Tibial artery (tissue), 4 donors: ENCODE measurements around the gene ITIH4.

Experiments
- DNase-seq, 2 donors: peaks; one replicate each; pipeline ENCODE4 v3.0.0-alpha.2; 2019
- H3K27ac ChIP-seq, 2 donors: fragments of 200-600 bp; sonication (generic) in 1 of 2; 1 replicate in 1 of 2; 2 replicates in 1 of 2; pipeline ENCODE4 v1.5.1; 2018 to 2019; ENCODE audit warnings: mild to moderate bottlenecking in 1 of 2
- H3K27me3 ChIP-seq, 2 donors: fragments of 200-600 bp; sonication (generic) in 1 of 2; one replicate each; pipeline versions ENCODE4 v1.5.1 to v1.6.0; 2016 to 2019
- H3K36me3 ChIP-seq, 3 donors: fragments of 200-600 bp; sonication (generic) in 2 of 3; one replicate each; pipeline ENCODE4 v1.5.1; 2016 to 2019; ENCODE audit warnings: mild to moderate bottlenecking in 2 of 3
- H3K4me1 ChIP-seq, 4 donors: fragments of 200-600 bp; sonication (generic) in 2 of 4; 1 replicate in 3 of 4; 2 replicates in 1 of 4; pipeline ENCODE4 v1.5.1; 2016 to 2019
- H3K4me3 ChIP-seq, 2 donors: fragments of 200-600 bp; sonication (generic) in 1 of 2; 1 replicate in 1 of 2; 2 replicates in 1 of 2; pipeline ENCODE4 v1.5.1; 2018 to 2019; ENCODE audit warnings: mild to moderate bottlenecking in 2 of 2
- H3K9me3 ChIP-seq, 3 donors: fragments of 200-600 bp; sonication (generic) in 1 of 3; one replicate each; pipeline ENCODE4 v1.5.1; 2016 to 2019
- intact Hi-C: fragments of 100-400 bp; cut with DNase I; formaldehyde crosslinking; loops from one replicate; pipeline ENCODE4 v1.15.0; 2023; ENCODE audit warnings: low total_unique reads
- TF ChIP-seq, protein P1 (sequence below), 2 experiments: fragments of 200-600 bp in 1 of 2; fragments of 450-650 bp in 1 of 2; IDR thresholded peaks; one replicate each; pipeline ENCODE4 v1.5.1; 2017 to 2019; ENCODE audit warnings: antibody characterized with exemption in 2 of 2, mild to moderate bottlenecking in 1 of 2, moderate library complexity in 1 of 2

ITIH4 gene

DNA sequence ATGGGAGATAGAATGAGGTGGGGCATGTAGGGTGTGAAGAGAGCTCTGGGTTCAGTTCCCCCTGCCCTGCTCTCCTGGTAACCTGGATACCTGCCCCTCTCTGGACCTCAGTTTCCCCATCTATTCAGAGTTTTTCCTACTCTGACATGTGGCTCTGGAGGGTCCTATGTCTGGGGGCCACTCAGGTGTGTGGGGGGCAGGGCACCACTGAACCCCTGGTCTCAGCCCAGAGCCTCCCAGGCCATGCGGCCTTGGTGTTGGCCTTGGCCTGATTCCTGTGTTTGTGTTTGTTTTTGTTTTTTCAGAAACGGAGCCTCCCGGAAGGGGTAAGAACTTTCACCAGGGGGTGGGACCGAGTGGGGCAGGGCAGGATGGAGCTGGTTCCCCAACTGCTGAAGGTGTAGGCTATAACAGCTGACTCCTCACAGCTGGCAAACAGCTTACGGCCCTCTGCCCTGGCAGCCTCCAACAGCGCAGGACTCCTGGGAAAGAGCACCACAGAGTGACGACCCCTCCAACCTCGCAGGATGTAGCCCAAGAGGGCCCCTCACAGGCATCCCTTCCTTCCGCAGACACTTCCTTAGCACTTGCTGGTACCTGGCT is 35.1 kb downstream of the ITIH4 start:
- Histone ChIP-seq H3K27ac (peak overlapping the region; percentile 83 to 88), H3K27me3 (no peaks in the 10 kb centered on the region), H3K4me1 (peaks cover 0 to 61% (median 38%) of the 10 kb centered on the region in 4 donors), H3K4me3 (peak overlapping the region; percentile 27 to 35), H3K36me3 (peaks cover 0 to 6% (median under 1%) of the 10 kb centered on the region in 3 donors), H3K9me3 (no peaks in the 10 kb centered on the region)
- TF ChIP-seq, protein P1, sequence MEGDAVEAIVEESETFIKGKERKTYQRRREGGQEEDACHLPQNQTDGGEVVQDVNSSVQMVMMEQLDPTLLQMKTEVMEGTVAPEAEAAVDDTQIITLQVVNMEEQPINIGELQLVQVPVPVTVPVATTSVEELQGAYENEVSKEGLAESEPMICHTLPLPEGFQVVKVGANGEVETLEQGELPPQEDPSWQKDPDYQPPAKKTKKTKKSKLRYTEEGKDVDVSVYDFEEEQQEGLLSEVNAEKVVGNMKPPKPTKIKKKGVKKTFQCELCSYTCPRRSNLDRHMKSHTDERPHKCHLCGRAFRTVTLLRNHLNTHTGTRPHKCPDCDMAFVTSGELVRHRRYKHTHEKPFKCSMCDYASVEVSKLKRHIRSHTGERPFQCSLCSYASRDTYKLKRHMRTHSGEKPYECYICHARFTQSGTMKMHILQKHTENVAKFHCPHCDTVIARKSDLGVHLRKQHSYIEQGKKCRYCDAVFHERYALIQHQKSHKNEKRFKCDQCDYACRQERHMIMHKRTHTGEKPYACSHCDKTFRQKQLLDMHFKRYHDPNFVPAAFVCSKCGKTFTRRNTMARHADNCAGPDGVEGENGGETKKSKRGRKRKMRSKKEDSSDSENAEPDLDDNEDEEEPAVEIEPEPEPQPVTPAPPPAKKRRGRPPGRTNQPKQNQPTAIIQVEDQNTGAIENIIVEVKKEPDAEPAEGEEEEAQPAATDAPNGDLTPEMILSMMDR (IDR thresholded peaks at IDR 0.05), result no peak
- DNase-seq, result no peak
- intact Hi-C loops, result no loop called here

DNA sequence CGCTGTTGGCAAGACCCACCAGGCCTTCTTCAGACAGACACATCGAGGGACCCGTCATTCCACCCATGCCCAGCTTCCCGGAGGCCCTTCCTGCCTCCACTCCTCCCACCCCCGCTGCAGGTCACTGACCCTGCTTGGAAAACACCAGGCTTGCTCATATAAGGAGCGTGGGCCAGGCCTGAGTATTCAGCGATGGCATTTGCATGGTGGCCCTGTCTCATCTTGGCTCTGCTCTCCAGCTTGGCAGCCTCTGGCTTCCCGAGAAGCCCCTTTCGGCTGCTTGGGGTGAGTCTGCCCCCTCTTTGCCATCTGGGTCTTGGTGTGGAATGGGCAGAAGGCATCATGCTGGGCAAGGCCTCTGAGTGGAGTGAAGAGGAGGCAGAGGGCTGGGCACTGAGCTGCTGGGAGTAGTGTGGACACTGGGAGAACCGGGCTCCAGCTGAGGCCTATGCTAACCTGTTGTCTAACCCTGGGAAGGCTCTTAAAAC is 35.8 kb downstream of the ITIH4 start, which contains the start of gene ITIH3:
ITIH3 (plus strand) TSS at position 185 of the 488 bp plus-strand sequence; CDS start at position 193, 8 bp downstream.
- no peaks in the 10 kb centered on the region for H3K27me3 ChIP-seq
- peak within 1 kb of the TSS; percentile 83 to 88 for H3K27ac ChIP-seq
- H3K9me3 ChIP-seq, result no peaks in the 10 kb centered on the region
- TF ChIP-seq, protein P1 (IDR thresholded peaks at IDR 0.05), result no peak
- peaks cover 0 to 6% (median 0%) of the 10 kb centered on the region in 3 donors for H3K36me3 ChIP-seq
- peaks cover 0 to 55% (median 38%) of the 10 kb centered on the region in 4 donors for H3K4me1 ChIP-seq
- H3K4me3 ChIP-seq, result peak within 1 kb of the TSS; percentile 27 to 35
- DNase-seq, result peak; percentile 39 to 85
- intact Hi-C loops, result no loop called here

DNA sequence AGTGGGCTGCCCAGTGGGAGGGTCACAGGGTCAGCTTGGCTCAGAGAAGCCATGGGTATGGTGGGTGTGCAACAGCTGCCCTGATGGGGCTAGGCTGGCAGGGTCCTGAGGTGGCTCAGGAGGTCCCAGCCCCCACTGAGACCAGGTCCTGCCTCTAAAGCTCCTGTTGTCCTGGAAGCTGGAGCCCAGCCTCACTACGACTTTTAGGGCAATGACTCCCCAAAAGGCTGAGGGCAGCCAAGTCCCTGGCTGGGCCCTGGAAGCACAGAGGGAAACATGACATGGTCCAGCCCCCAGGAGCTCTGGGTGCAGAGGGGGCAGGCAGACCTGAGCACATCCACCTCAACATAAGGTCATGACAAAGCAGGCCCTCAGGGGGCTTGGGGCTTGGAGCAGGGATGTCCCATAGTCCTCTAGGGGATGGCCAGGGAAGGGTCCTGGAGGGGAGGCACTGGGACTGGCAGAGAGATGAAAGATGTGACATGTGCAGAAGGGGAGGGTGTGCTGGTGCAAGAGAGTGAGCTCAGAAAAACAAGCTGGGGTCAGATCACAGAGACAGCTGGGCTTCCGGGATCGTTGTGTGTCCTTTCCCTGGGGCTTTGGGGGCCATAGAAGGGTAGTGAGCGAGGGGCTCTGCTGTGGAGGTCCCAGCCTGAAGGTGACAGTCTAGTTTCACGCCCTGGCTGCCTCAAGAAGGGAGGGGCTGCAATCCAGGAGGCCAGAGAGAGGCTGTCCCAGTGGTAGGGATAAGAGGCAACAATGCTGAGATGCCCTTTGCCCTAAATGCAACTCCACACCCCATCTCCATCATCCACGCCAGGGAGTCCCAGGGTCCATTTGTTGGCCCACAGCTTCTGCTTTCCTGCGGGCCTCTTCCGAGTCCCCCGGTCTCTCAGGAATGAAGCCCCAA is 36.5 kb downstream of the ITIH4 start:
- TF ChIP-seq, protein P1 (IDR thresholded peaks at IDR 0.05), result no peak
- intact Hi-C loops, result no loop called here
- no peaks in the 10 kb centered on the region for H3K27me3 ChIP-seq
- peak overlapping the region; percentile 83 to 88 for H3K27ac ChIP-seq
- H3K4me1 ChIP-seq, result peaks cover 0 to 50% (median 37%) of the 10 kb centered on the region in 4 donors
- no peaks in the 10 kb centered on the region for H3K9me3 ChIP-seq
- H3K36me3 ChIP-seq, result peaks cover 0 to 6% (median 0%) of the 10 kb centered on the region in 3 donors
- DNase-seq, result no peak
- peak overlapping the region in 1 of 2 donors; percentile 35 for H3K4me3 ChIP-seq

DNA sequence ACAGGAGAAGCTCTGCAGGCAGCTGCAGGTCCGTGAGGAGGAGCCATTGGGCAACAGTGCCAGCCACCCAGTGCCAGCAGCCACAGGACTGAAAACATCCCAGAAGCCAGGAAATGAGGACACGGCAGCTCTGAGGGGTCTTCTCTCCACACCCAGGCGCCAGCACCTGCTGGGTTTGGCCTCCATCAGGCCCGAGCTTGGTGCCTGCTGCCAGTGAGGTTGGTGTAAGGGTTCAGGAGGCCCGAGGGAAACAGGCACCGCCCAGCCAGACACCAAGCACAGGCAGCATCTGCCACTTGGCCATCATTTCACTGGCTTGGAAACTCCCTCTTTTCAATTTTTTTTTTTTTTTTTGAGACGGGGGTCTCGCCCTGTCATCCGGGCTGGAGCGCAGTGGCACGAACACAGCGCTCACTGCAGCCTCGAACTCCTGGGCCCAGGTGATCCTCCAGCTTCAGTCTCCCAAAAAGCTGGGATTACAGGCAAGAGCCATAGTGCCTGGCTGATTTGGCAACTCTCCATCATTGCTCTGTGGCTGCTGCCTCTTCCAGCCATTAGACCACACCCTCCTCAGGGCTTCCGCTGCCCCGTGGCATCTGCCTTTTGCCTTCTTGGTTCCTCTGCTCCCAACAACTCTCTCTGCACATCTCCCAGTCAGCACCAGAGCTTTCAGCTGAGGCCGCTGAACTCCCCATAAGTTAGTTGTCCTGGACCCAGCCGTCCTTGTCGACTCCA is 37.3 kb downstream of the ITIH4 start:
- Histone ChIP-seq H3K4me3 (no peak overlapping the region), H3K36me3 (peaks cover 0 to 6% (median 0%) of the 10 kb centered on the region in 3 donors), H3K27me3 (no peaks in the 10 kb centered on the region), H3K9me3 (no peaks in the 10 kb centered on the region), H3K27ac (peak overlapping the region; percentile 83 to 88), H3K4me1 (peaks cover 0 to 45% (median 31%) of the 10 kb centered on the region in 4 donors)
- intact Hi-C loops, result no loop called here
- TF ChIP-seq, protein P1 (IDR thresholded peaks at IDR 0.05), result no peak
- no peak for DNase-seq

DNA sequence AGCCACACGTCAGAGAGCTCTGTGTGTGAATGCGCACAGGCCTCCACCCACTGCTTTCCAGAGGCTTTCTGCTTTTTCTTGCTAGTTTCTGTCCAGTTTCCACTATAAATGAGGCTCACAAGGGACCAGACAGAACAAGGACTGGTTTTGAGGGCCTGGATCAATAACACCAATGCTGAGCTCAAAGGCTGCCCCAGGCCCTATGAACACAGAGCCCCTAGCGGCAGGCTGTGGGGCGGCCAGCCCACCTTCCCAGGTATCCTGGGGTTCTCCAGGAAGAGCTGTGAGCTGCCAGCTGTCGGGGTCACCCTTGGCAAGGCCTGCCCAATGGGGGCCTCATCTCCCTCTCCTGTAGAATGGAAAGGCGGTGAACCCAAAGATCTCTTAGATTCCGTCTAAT is 38.1 kb downstream of the ITIH4 start:
- no peaks in the 10 kb centered on the region for H3K9me3 ChIP-seq
- H3K27ac ChIP-seq, result peak overlapping the region in 1 of 2 donors; percentile 88
- TF ChIP-seq, protein P1 (IDR thresholded peaks at IDR 0.05), result no peak

More for the DNA sequence above, 38.1 kb downstream of the ITIH4 start:
- H3K36me3 ChIP-seq, result peaks cover 0 to 6% (median 0%) of the 10 kb centered on the region in 3 donors
- intact Hi-C loops, result no loop called here
- DNase-seq, result no peak
- H3K4me1 ChIP-seq, result peaks cover 0 to 46% (median 28%) of the 10 kb centered on the region in 4 donors
- H3K4me3 ChIP-seq, result no peak overlapping the region
- H3K27me3 ChIP-seq, result no peaks in the 10 kb centered on the region
